Right atrium auricular region (tissue), 2 donors: ENCODE data around the gene OVOL3. TPM values are rescaled to one million over a fixed set of nuclear protein-coding genes. Genes with fewer than 3 reads are reported as not detected.
"Not testable (repeated sequence)": the region's sequence is repeated elsewhere in the genome, so short reads cannot be mapped to it uniquely, and the experiment has no call there.

ENCODE experiments used
- DNase-seq: peaks from one replicate; pipeline ENCODE4 v3.0.0-alpha.2; 2019; ENCODE audit warnings: low spot score
- H3K27ac ChIP-seq, 2 donors: fragments of 200-600 bp; sonication (generic); 1 replicate in 1 of 2; 2 replicates in 1 of 2; pipeline ENCODE4 v1.5.1; 2016 to 2019
- H3K27me3 ChIP-seq, 2 donors: fragments of 200-600 bp; sonication (generic); one replicate each; pipeline versions ENCODE4 v1.5.1 to v1.6.0; 2017 to 2019
- H3K36me3 ChIP-seq: fragments of 200-600 bp; sonication (generic); one replicate; pipeline ENCODE4 v1.5.1; 2016
- H3K4me1 ChIP-seq, 2 donors: fragments of 200-600 bp; sonication (generic); one replicate each; pipeline versions ENCODE4 v1.5.1 to v1.6.0; 2017 to 2019
- H3K4me3 ChIP-seq, 2 donors: fragments of 200-600 bp; sonication (generic); 1 replicate in 1 of 2; 2 replicates in 1 of 2; pipeline ENCODE4 v1.5.1; 2017 to 2019; ENCODE audit warnings: mild to moderate bottlenecking in 1 of 2, moderate library complexity in 1 of 2
- H3K9me3 ChIP-seq, 2 donors: fragments of 200-600 bp; sonication (generic); one replicate each; pipeline ENCODE4 v1.5.1; 2019
- total RNA-seq, 2 donors: library from RNA; depleted of rRNA; stranded (reverse); fragments of >200 nt; gene quantifications; one replicate each; pipeline ENCODE4 v1.1.0, GENCODE V29; 2016
- TF ChIP-seq, protein P1 (sequence below), 2 donors: fragments of 200-600 bp; sonication (generic); IDR thresholded peaks; one replicate each; pipeline ENCODE4 v1.5.1; 2019; ENCODE audit warnings: antibody characterized with exemption in 2 of 2

Gene OVOL3
- total RNA-seq: not detected

DNA sequence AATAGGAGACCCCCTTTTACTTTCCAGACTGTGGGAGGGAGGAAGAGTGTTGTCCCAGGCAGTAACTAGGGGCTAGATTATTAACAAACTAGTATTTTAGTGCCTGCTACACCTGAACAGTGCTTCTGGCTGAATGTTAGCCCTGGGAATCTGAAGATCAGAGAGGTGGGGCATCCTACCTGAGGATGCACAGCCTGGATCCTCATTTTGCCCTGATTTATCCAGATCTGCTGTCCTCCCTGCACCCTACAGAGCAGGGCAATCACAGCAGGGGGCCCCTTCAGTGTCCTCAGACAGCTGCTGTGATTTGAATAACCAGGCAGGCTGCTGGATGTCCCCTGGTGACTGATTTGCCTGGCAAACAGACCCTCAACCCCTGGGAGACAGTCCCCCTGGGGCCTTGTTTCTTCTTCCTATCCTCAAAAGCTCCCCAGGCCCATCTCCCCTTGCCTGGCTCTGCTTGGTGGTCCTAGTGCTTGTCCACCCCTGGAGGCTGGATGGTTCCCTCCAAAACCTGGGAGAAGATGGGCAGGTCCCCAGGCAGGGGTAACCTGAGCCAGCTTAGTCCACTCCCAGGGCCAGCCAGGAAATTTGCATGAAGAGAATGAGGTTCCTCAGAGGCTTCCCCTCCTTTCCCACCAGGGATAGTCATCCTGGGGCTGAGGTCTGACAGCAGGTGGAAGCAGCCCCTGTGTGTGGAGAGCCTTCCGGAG is at the start of gene OVOL3:
OVOL3 (plus strand) TSS at position 657 of the 713 bp plus-strand sequence. CDS start 60 bp downstream, outside the sequence.
- TF ChIP-seq, protein P1, sequence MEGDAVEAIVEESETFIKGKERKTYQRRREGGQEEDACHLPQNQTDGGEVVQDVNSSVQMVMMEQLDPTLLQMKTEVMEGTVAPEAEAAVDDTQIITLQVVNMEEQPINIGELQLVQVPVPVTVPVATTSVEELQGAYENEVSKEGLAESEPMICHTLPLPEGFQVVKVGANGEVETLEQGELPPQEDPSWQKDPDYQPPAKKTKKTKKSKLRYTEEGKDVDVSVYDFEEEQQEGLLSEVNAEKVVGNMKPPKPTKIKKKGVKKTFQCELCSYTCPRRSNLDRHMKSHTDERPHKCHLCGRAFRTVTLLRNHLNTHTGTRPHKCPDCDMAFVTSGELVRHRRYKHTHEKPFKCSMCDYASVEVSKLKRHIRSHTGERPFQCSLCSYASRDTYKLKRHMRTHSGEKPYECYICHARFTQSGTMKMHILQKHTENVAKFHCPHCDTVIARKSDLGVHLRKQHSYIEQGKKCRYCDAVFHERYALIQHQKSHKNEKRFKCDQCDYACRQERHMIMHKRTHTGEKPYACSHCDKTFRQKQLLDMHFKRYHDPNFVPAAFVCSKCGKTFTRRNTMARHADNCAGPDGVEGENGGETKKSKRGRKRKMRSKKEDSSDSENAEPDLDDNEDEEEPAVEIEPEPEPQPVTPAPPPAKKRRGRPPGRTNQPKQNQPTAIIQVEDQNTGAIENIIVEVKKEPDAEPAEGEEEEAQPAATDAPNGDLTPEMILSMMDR (IDR thresholded peaks at IDR 0.05): no peak
- Histone ChIP-seq H3K27ac (no peak within 1 kb of the TSS), H3K27me3 (no peaks in the 10 kb centered on the region), H3K4me1 (peaks cover 0 to 11% of the 10 kb centered on the region in 2 donors), H3K4me3 (no peak within 1 kb of the TSS), H3K9me3 (no peaks in the 10 kb centered on the region), H3K36me3 (peaks cover 16% of the 10 kb centered on the region)
- DNase-seq: no peak

DNA sequence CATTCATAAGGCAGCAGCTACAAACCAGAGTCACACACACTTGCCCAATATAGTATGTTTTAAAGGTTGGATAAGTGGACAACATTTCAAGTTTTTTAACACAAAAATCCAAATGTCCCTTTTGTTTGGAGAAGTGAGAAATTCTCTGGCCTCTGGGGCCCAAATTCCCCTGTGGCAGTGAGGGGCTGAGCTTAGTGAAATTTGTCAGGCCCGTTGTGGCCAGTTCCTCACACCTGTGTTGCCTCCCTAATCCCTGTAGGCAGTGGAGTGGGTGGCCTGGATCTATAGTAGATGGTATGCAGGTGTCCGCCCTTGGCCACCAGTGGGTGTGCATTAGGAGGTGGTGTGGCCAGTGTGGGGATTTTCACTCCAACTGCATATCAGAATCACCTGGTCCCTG is 49.6 kb upstream of the OVOL3 start:
- TF ChIP-seq, protein P1 (IDR thresholded peaks at IDR 0.05): no peak
- Histone ChIP-seq H3K4me1 (no peaks in the 10 kb centered on the region), H3K27me3 (no peaks in the 10 kb centered on the region), H3K9me3 (no peaks in the 10 kb centered on the region), H3K27ac (no peak overlapping the region), H3K4me3 (no peak overlapping the region), H3K36me3 (no peaks in the 10 kb centered on the region)
- DNase-seq: no peak

DNA sequence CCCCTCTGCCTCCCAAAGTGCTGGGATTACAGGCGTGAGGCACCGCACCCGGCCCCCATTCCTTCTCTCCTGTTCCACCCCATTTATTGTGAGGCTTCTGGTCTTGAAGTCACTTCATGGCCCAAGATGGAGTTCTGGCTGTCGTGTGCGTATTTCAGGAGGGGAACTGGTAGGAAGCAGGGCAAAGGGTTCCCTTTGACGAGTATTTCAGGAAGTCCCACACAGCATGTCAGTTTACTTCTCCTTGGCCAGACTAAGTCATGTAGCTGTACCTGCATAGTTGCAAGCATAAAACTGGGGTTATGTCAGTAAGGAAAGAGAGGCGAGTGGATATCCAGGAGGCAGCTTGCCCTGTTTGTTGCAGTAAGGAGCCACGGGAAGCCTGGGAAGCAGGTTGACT is 46.1 kb upstream of the OVOL3 start:
- TF ChIP-seq, protein P1 (IDR thresholded peaks at IDR 0.05): no peak
- no peaks in the 10 kb centered on the region for H3K4me1 ChIP-seq
- no peak for DNase-seq
- H3K4me3 ChIP-seq: no peak overlapping the region
- H3K27me3 ChIP-seq: no peaks in the 10 kb centered on the region
- H3K36me3 ChIP-seq: no peaks in the 10 kb centered on the region
- H3K27ac ChIP-seq: no peak overlapping the region
- no peaks in the 10 kb centered on the region for H3K9me3 ChIP-seq

DNA sequence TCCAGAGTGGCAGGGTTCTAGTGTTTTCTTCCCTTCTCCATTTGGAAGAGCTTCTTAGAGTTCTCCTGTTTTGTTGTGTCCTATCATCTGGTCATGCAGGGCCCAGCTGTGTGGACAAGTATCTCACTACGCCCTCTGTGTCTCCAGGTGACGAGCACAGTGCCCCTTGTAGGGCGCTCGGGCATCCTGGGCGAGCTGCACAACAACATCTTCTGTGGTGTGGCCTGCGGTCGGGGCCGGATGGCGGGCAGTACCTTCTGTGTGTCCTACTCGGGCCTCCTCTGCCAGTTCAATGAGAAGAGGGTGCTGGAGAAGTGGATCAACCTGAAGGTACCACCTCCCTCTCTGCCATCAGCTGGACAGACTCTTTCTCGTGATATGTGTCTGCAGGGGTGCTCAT is 43.3 kb upstream of the OVOL3 start:
- TF ChIP-seq, protein P1 (IDR thresholded peaks at IDR 0.05): no peak
- Histone ChIP-seq H3K9me3 (no peaks in the 10 kb centered on the region), H3K27me3 (no peaks in the 10 kb centered on the region), H3K4me3 (no peak overlapping the region), H3K36me3 (no peaks in the 10 kb centered on the region), H3K4me1 (peaks cover 0 to 9% of the 10 kb centered on the region in 2 donors), H3K27ac (no peak overlapping the region)
- no peak for DNase-seq

DNA sequence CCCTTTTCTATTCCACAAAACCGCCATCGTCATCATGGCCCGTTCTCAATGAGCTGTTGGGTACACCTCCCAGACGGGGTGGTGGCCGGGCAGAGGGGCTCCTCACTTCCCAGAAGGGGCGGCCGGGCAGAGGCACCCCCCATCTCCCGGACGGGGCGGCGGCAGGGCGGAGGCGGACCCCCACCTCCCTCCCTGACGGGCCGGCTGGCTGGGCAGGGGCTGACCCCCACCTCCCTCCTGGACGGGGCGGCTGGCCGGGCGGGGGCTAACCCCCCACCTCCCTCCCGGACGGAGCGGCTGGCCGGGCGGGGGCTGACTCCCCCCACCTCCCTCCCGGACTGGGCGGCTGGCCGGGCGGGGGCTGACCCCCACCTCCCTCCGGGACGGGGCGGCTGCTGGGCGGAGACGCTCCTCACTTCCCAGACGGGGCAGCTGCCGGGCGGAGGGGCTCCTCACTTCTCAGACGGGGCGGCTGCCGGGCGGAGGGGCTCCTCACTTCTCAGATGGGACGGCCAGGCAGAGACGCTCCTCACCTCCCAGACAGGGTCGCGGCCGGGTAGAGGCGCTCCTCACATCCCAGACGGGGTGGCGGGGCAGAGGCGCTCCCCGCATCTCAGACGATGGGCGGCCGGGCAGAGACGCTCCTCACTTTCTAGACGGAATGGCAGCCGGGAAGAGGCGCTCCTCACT is 42.0 kb upstream of the OVOL3 start:
- not testable (repeated sequence) for DNase-seq, H3K9me3 ChIP-seq, H3K4me3 ChIP-seq, H3K27ac ChIP-seq, H3K36me3 ChIP-seq, H3K4me1 ChIP-seq, H3K27me3 ChIP-seq

DNA sequence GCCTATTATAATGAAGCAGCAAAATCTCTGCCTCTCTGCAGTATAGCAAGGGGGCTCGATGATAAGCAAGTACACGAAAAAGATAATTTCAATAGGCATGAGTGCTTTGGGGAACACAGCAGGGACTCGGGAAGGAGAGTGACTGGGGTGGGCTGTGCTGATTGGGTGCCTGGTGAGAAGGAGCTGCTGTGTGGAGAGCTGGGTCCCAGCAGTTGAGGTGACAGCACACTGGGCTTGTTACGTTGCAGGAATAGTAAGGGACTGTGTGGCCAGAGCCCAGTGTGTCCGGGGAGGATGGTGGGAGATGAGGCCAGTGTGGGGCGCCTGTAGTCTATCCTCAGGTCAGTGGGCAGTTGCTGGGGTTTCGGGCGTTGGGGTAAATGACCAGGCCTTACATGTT is 38.9 kb upstream of the OVOL3 start:
- H3K27me3 ChIP-seq: no peaks in the 10 kb centered on the region
- H3K4me1 ChIP-seq: peaks cover 0 to 9% of the 10 kb centered on the region in 2 donors
- TF ChIP-seq, protein P1 (IDR thresholded peaks at IDR 0.05): no peak
- DNase-seq: no peak
- no peaks in the 10 kb centered on the region for H3K9me3 ChIP-seq
- no peak overlapping the region for H3K4me3 ChIP-seq
- no peaks in the 10 kb centered on the region for H3K36me3 ChIP-seq
- H3K27ac ChIP-seq: no peak overlapping the region
